Non-pigmented ciliary epithelial cell (primary cell): ENCODE measurements around the gene ABHD17C.

Source experiments
- DNase-seq: peaks from one replicate; pipeline ENCODE4 v3.0.0-alpha.2; 2010; ENCODE audit warnings: low read depth

ABHD17C gene

DNA sequence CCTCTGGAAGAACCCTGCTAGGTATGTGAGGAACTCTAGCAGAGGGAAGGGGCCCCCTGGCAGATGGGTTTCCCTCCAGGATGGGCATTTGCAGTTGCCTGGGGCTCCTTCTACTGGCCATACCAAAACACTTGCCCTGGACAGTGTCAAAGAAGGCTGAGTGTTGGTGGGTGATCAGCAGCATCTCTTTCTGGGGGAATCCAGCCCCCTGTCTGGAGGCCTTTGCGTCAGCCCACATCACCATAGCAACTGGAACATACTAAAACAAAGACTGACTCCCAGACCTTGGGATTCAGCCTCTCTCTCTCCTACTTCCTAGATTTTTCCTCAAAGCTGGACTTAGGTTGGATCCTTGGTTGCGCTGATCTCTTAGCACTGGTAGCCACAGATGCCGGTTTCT is 92.2 kb downstream of the ABHD17C start:
- DNase-seq: no peak

DNA sequence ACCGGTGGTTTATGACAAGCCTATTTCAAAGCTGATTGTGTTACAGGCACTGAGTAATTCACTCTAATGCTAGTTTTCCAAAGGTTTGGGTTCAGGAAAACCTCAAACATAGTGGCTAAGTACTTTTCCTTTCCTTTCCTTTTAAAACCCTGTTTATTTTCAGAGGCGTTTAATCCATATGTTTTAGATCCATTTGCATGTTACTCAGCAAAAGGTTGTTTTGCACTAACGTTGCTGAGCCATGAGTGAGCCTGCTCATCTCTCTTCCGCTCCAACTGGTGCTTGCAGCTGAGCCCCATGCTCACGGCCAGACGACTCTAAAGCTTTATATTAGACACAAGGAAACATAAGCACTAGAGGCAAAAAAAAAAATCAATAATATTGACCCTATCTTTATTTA is 93.4 kb downstream of the ABHD17C start:
- no peak for DNase-seq

GRCh38 chr15:80789296-80789695 is 94.2 kb downstream of the ABHD17C start:
- no peak for DNase-seq

DNA sequence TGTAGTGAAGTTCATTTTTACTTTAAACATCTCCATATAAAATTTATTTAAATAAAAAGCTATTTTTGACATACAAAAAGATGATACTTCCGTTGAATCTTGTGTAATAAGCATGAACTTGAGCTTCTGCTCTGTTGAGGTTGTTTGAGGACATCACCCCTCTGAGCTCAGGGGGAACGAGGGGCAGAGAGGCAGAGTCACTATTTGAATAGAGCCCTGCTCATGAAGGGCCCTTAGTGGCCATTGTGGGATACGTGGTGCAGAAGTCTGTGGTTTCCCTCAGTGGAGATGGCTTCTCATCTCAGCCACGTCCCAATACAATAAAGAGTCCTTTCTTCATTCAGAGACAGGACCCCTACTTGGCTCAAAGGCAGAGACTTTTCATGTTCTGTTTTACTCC is 94.7 kb downstream of the ABHD17C start:
- DNase-seq: no peak

DNA sequence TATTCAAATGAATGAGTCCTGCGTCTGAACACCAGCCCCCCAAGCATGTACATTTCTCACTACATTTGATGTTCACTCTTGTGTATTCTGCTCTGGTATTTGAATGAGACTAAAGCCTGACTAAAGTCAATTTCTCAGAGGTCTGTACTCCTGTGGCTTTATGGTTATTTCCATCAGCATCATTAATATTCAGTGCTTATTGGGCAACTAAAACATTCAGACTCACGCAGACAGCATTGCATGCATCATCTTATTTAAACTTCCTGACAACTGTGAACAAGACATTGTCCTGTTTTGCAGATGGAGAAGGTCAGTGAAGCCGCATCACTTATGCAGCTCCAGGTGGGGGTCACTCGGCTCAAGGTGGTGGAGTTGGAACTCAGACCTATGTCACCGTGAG is 95.1 kb downstream of the ABHD17C start:
- no peak for DNase-seq

DNA sequence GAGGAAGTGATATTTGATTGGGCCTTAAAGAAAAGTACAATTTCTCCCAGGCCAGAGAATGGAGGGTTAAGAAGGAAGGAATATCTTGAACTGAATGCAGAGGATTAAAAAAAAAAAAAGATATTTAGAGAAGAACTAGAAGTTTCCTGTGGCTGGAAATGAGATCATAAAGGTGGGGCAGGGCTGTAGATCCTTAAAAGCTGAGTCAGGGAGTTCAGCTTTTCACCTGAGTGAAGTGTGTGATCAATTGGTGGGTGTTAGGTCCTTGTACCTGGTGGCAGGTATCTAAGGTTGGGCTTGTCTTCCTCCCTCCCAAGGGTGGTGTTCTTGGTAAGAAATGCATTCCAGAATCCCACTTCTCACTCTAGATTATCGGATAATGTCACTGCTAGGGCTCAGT is 95.9 kb downstream of the ABHD17C start:
- DNase-seq: no peak

DNA sequence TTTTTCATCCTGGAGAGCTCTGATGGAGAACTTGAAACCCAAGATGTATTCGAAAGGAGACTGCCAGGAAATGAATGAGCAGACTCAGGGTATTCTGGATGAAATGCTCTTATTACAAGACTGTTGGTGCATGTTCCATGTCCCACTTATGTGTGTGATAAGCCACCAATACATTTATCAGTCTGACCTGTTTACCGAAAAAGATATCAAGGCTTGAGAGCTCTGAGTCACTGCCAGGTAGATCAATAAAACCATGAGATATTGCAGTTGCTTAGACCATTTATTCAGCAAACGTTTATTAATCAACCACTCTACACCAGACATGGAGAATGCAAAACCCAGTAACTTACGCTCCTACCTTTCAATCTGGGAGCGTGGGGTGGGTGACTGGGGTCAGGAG is 101.3 kb downstream of the ABHD17C start:
- no peak for DNase-seq

GRCh38 chr15:80798911-80799310 is 103.8 kb downstream of the ABHD17C start:
- no peak for DNase-seq

DNA sequence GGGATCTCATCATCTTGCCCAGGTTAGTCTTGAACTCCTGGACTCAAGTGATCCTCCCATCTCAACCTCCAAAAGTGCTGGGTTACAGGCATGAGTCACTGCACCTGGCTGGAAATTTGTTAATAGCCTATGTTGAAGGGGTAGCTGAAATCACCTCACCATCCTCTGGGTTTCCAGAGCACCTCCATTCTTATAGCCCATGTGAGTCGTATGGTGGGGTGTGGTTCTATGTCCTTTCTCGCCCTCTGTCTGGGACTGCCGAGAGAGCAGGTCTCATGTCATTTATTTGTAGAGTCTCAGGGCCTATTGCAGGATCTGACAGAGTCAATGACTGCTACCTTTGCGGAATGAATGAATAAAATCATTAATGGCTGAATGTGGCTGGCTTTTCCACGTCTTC is 105.0 kb downstream of the ABHD17C start:
- DNase-seq: no peak

DNA sequence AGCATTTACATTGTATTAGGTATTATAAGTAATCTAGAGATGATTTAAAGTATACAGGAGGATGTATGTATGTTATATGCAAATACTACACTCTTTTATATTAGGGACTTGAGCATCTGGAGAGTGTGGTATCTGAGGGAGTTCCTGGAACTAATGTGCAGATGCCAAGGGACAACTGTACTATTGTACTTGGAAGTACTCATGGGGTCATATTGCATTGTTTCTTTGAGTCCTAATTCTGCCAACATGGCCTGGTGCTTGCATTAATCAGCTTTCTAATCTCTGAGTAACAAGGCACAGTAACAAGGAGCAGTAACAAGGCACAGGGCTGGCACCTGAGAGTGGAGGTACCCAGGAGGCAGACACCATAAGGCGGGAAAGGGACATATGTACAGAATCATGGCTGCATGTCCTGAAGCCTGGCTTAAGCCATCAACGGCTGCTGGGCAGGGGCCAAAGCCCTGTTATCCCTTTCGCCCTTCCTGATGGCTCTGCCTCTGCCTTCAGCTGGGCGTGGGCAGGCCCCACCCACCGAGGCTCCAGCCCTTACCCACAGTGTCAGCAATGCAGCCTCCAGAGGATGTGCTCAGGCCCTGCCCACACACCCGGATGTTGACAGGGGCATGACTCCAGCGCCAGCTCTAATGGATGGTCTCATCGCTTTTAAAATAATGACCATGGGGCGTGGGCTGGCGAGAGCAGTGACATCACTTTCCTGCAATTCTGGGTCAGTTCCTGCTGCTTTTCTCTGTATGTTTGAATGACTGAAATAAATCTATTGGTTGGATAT is 107.0 kb downstream of the ABHD17C start:
- DNase-seq: no peak

DNA sequence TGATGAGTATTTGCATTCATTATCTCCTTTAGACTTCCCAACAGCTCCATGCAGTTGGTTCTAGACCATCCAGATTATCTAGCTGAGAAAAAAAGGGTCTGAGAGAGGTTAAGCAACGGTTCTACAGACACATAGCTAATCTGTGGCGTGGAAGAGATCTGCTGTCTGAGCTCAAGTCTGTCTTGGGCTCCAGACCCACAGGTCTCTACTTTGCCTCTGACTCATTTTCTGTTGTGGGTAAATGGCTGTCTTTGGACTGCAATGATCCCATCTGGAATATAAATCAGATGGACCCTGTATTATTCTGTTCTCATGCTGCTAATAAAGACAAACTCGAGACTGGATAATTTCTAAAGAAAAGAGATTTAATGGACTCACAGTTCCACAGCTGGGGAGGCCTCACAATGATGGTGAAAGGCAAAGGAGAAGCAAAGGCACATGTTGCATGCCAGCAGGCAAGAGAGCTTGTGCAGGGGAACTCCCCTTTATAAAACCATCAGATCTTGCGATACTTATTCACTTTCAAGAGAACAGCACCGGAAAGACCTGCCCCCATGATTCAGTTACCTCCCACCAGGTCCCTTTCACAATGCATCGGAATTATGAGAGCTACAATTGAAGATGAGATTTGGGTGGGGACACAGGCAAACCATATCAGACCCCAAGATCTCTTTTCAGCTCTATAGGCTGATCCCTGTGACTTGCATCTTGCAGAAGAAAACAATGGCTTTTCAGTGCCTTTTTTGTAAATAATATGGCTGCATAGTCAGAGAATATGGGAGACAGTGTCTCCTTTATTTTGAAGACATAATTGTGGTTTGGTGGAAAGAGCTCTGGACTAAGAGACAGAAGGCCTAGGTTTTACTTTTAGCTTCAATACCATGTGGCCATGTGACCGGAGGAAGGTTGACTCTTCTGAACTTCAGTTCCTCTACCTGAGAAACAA is 108.7 kb downstream of the ABHD17C start:
- no peak for DNase-seq

DNA sequence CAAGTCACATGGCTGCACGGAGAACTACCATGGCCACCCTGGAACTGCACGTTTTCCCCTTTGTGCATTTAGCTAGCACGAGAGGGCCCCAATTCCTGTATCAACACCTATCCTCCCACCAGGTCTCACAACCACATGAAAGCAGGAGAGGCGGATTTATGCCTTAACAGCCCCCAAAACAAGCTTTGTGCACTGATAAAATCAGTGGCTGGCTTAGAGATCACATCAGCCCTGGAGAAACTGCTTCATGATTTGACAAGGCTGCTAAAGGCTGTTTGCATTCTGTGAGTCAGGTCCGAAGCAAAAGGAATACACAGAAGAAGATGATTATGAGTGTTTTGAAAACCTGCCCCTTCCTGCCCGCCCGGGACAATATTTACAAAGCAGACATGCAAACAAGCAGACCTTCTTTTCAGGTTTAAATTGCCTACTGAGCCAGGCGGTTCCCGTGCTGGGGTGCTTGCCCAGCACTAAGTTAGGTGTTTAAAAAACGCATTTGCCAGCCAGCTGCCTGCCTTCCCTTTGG is 109.9 kb downstream of the ABHD17C start:
- DNase-seq: no peak
